ENCODE data around the gene FGD5.

DNA sequence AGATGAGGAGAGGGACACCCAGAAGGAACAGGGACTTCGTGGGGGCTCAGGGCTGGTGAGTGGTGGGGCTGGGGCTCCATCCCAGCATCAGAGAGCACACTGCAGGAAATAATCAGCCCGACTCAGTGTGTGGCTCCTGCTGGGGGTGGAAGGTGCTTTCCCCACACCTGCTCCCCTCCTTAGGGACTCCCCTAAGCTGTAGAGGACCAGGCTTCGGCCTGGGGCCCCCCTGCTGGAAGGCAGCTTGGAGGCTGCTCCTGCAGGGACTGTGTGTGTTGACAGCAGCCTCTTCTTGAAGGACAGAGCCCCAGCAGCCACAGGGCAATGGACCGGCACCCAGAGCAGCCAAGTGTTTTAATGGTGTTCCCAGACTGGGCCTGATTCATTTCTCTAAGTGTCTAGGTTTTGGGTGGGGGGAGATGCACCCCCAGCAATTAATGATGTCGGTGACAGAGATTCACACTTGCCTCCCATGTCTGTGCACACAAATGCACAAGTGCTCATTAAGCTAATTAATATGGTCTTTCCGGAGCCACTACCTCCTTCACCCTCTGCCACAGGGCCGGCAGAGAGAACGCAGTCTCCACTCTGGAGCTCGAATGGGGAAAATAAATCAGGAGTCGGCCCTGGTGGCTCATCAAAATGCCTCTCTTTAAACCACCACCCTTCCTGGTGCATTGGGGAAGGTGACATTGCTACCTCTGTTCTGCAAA is 16.9 kb upstream of the FGD5 start:
- TF ChIP-seq, protein P1, sequence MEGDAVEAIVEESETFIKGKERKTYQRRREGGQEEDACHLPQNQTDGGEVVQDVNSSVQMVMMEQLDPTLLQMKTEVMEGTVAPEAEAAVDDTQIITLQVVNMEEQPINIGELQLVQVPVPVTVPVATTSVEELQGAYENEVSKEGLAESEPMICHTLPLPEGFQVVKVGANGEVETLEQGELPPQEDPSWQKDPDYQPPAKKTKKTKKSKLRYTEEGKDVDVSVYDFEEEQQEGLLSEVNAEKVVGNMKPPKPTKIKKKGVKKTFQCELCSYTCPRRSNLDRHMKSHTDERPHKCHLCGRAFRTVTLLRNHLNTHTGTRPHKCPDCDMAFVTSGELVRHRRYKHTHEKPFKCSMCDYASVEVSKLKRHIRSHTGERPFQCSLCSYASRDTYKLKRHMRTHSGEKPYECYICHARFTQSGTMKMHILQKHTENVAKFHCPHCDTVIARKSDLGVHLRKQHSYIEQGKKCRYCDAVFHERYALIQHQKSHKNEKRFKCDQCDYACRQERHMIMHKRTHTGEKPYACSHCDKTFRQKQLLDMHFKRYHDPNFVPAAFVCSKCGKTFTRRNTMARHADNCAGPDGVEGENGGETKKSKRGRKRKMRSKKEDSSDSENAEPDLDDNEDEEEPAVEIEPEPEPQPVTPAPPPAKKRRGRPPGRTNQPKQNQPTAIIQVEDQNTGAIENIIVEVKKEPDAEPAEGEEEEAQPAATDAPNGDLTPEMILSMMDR (IDR thresholded peaks at IDR 0.05; ENCODE audit: low read depth, low read length) = no peak
- TF ChIP-seq POLR2A (IDR thresholded peaks at IDR 0.05; ENCODE audit: extremely low read depth, insufficient read length) = no peak
- TF ChIP-seq, protein P2, sequence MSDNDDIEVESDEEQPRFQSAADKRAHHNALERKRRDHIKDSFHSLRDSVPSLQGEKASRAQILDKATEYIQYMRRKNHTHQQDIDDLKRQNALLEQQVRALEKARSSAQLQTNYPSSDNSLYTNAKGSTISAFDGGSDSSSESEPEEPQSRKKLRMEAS (IDR thresholded peaks at IDR 0.05; ENCODE audit: low read depth, low read length) = no peak
